H1 (cell line): Measurements from ENCODE around the gene IPO11. TPM values are rescaled to one million over a fixed set of nuclear protein-coding genes. Genes with fewer than 3 reads are reported as not detected.

Experiments used
- CTCF ChIA-PET: fragments of 300-600 bp; sonication (Branson Sonifier 250); formaldehyde crosslinking; loops from one replicate; lab custom pipeline; 2021; ENCODE audit not compliant: partially characterized antibody; lab: Charles Lee
- POLR2A ChIA-PET: fragments of 300-600 bp; sonication (Branson Sonifier 250); formaldehyde crosslinking; loops from one replicate; lab custom pipeline; 2021; ENCODE audit warnings: inconsistent platforms; ENCODE audit not compliant: partially characterized antibody; lab: Charles Lee
- DNase-seq, 2 experiments: peaks; one replicate each; pipeline versions ENCODE4 v3.0.0 to v3.0.0-alpha.2; 2010 to 2022; ENCODE audit warnings: low spot score in 2 of 2, low read depth in 1 of 2, mixed read lengths in 1 of 2
- FAIRE-seq: peaks from 2 replicates; lab custom pipeline; 2011; peaks lifted over from hg19 to GRCh38; lab: Jason Lieb, UNC
- H2AFZ ChIP-seq: 2 replicates; pipeline ENCODE4 v1.8.1; 2012; ENCODE audit warnings: low read length, inconsistent platforms
- H2AK5ac ChIP-seq: 2 replicates; pipeline ENCODE4 v1.6.1; 2013; ENCODE audit warnings: low read depth, low read length
- H2BK120ac ChIP-seq: replicated peaks from 2 replicates; pipeline ENCODE3; 2013; ENCODE audit warnings: low read depth, low read length, inconsistent platforms
- H2BK12ac ChIP-seq: 2 replicates; pipeline ENCODE4 v1.6.1; 2013; ENCODE audit warnings: low read depth, low read length
- H2BK15ac ChIP-seq: 2 replicates; pipeline ENCODE4 v1.6.1; 2013; ENCODE audit warnings: low read length
- H2BK20ac ChIP-seq: 2 replicates; pipeline ENCODE4 v1.6.1; 2013; ENCODE audit warnings: low read length
- H2BK5ac ChIP-seq: 2 replicates; pipeline ENCODE4 v1.6.1; 2013; ENCODE audit warnings: low read depth, low read length
- H3K14ac ChIP-seq: 2 replicates; pipeline ENCODE4 v1.6.1; 2013; ENCODE audit warnings: inconsistent platforms; ENCODE audit not compliant: insufficient read length
- H3K18ac ChIP-seq: 2 replicates; pipeline ENCODE4 v1.6.1; 2013; ENCODE audit warnings: low read length; ENCODE audit errors: extremely low read depth
- H3K23ac ChIP-seq: 2 replicates; pipeline ENCODE4 v1.6.1; 2013; ENCODE audit warnings: inconsistent platforms; ENCODE audit not compliant: insufficient read length
- H3K23me2 ChIP-seq: 2 replicates; pipeline ENCODE4 v1.6.1; 2013; ENCODE audit warnings: low read depth, low read length
- H3K27ac ChIP-seq: 2 replicates; pipeline ENCODE4 v1.6.1; 2011; ENCODE audit warnings: low read depth, low read length, inconsistent platforms
- H3K27me3 ChIP-seq, 4 experiments: replicated peaks in 1 of 4; 1 replicate in 1 of 4; 2 replicates in 3 of 4; pipeline versions ENCODE4 v1.6.1 to v1.8.1; 2011 to 2013; ENCODE audit warnings: low read length in 3 of 4, mild to moderate bottlenecking in 3 of 4, inconsistent platforms in 2 of 4, mixed read lengths in 2 of 4, moderate library complexity in 1 of 4; ENCODE audit not compliant: control insufficient read depth in 3 of 4, insufficient read depth in 3 of 4; ENCODE audit errors: extremely low read depth in 1 of 4
- H3K36me3 ChIP-seq, 4 experiments: 2 replicates each; pipeline versions ENCODE4 v1.6.1 to v1.8.1; 2011 to 2013; ENCODE audit warnings: mild to moderate bottlenecking in 4 of 4, low read length in 3 of 4, moderate library complexity in 2 of 4, control low read depth in 1 of 4, inconsistent platforms in 1 of 4; ENCODE audit not compliant: insufficient read depth in 4 of 4, control insufficient read depth in 2 of 4
- H3K4ac ChIP-seq: replicated peaks from 2 replicates; pipeline ENCODE3; 2013; ENCODE audit warnings: low read length, low read depth, mixed read lengths, inconsistent platforms; ENCODE audit not compliant: insufficient read length
- H3K4me1 ChIP-seq, 4 experiments: replicated peaks in 1 of 4; 1 replicate in 1 of 4; 2 replicates in 3 of 4; pipeline versions ENCODE4 v1.6.1 to v1.8.1; 2011 to 2013; ENCODE audit warnings: low read length in 3 of 4, inconsistent platforms in 2 of 4, mixed read lengths in 1 of 4; ENCODE audit not compliant: insufficient read depth in 4 of 4, control insufficient read depth in 3 of 4
- H3K4me2 ChIP-seq, 2 experiments: 2 replicates each; pipeline versions ENCODE4 v1.6.1 to v1.8.1; 2011 to 2013; ENCODE audit warnings: low read depth in 2 of 2, low read length in 2 of 2, control low read depth in 1 of 2, inconsistent platforms in 1 of 2, mild to moderate bottlenecking in 1 of 2; ENCODE audit not compliant: insufficient read depth in 1 of 2
- H3K4me3 ChIP-seq, 4 experiments: fragments of 200-600, 300-600 bp in 1 of 4; sonication (generic), shearing (Covaris generic), sonication (Bioruptor Twin) in 1 of 4; 2 replicates each; pipeline versions ENCODE4 v1.5.1 to v1.8.1; 2011 to 2016; ENCODE audit warnings: low read length in 4 of 4, low read depth in 3 of 4, control low read depth in 2 of 4, inconsistent platforms in 2 of 4, mild to moderate bottlenecking in 2 of 4, mixed read lengths in 1 of 4, moderate library complexity in 1 of 4; ENCODE audit not compliant: insufficient read depth in 2 of 4; ENCODE audit errors: extremely low read depth in 1 of 4
- H3K56ac ChIP-seq: replicated peaks from 2 replicates; pipeline ENCODE3; 2013; ENCODE audit warnings: low read depth, mild to moderate bottlenecking, mixed read lengths, low read length, inconsistent platforms; ENCODE audit not compliant: insufficient read length
- H3K79me1 ChIP-seq: 2 replicates; pipeline ENCODE4 v1.6.1; 2013; ENCODE audit warnings: low read depth, low read length, control low read depth
- H3K79me2 ChIP-seq, 2 experiments: 2 replicates each; pipeline versions ENCODE4 v1.6.1 to v1.8.1; 2012 to 2013; ENCODE audit warnings: low read length in 2 of 2, mild to moderate bottlenecking in 2 of 2, inconsistent platforms in 1 of 2; ENCODE audit not compliant: insufficient read depth in 2 of 2, control insufficient read depth in 1 of 2
- H3K9ac ChIP-seq, 4 experiments: replicated peaks in 1 of 4; 1 replicate in 1 of 4; 2 replicates in 3 of 4; pipeline versions ENCODE4 v1.6.1 to v1.8.1; 2011 to 2013; ENCODE audit warnings: low read depth in 3 of 4, low read length in 3 of 4, control low read depth in 2 of 4, mild to moderate bottlenecking in 2 of 4, moderate library complexity in 2 of 4, inconsistent platforms in 1 of 4; ENCODE audit errors: extremely low read depth in 1 of 4
- H3K9me3 ChIP-seq, 2 experiments: 2 replicates each; pipeline versions ENCODE4 v1.6.1 to v1.8.1; 2012 to 2013; ENCODE audit warnings: mild to moderate bottlenecking in 2 of 2, moderate library complexity in 2 of 2, control low read depth in 1 of 2, inconsistent platforms in 1 of 2, low read depth in 1 of 2, low read length in 1 of 2, mixed read lengths in 1 of 2; ENCODE audit not compliant: insufficient read depth in 2 of 2
- H4K20me1 ChIP-seq, 2 experiments: replicated peaks in 1 of 2; 2 replicates each; pipeline versions ENCODE3 to v1.8.1; 2011 to 2013; ENCODE audit warnings: inconsistent platforms in 2 of 2, low read length in 2 of 2, mild to moderate bottlenecking in 1 of 2; ENCODE audit not compliant: insufficient read depth in 2 of 2, control insufficient read depth in 1 of 2
- H4K5ac ChIP-seq: 2 replicates; pipeline ENCODE4 v1.6.1; 2013; ENCODE audit warnings: low read length, low read depth, mixed read lengths, inconsistent platforms; ENCODE audit not compliant: insufficient read length
- H4K8ac ChIP-seq: 2 replicates; pipeline ENCODE4 v1.8.0; 2013; ENCODE audit warnings: mild to moderate bottlenecking, moderate library complexity, low read length, inconsistent platforms; ENCODE audit not compliant: insufficient read depth; ENCODE audit errors: extremely low read depth
- H4K91ac ChIP-seq: replicated peaks from 2 replicates; pipeline ENCODE3; 2013; ENCODE audit warnings: low read length, mixed read lengths, inconsistent platforms; ENCODE audit not compliant: insufficient read length
- CHD2 ChIP-seq: IDR thresholded peaks from 2 replicates; pipeline ENCODE4 v1.6.1; 2012; ENCODE audit warnings: low read length, improper control_type of control experiment
- EP300 ChIP-seq, 2 experiments: IDR thresholded peaks; 1 replicate in 1 of 2; 2 replicates in 1 of 2; pipeline ENCODE4 v1.6.1; 2011 to 2012; ENCODE audit warnings: low read depth in 2 of 2, low read length in 2 of 2, mild to moderate bottlenecking in 2 of 2, borderline replicate concordance in 1 of 2, inconsistent platforms in 1 of 2, moderate library complexity in 1 of 2
- GTF2F1 ChIP-seq: IDR thresholded peaks from 2 replicates; pipeline ENCODE4 v1.6.1; 2012; ENCODE audit warnings: low read depth, low read length, improper control_type of control experiment, borderline replicate concordance
- JUND ChIP-seq: IDR thresholded peaks from 2 replicates; pipeline ENCODE4 v1.6.1; 2011; ENCODE audit warnings: mild to moderate bottlenecking, improper control_type of control experiment, low read length
- NANOG ChIP-seq: IDR thresholded peaks from 2 replicates; pipeline ENCODE4 v1.6.1; 2011; ENCODE audit warnings: low read length, low read depth, mild to moderate bottlenecking, inconsistent platforms; ENCODE audit not compliant: insufficient read depth, poor library complexity, severe bottlenecking
- POU5F1 ChIP-seq: IDR thresholded peaks from 2 replicates; pipeline ENCODE4 v1.6.1; 2011; ENCODE audit warnings: low read depth, mild to moderate bottlenecking, low read length, moderate library complexity
- SAP30 ChIP-seq: fragments of 300-600 bp; sonication (generic); IDR thresholded peaks from 2 replicates; pipeline ENCODE4 v1.7.1; 2012; ENCODE audit warnings: low read length, moderate library complexity, mild to moderate bottlenecking, inconsistent platforms; ENCODE audit not compliant: insufficient read depth, insufficient replicate concordance
- SIN3A ChIP-seq, 2 experiments: IDR thresholded peaks in 1 of 2; conservative IDR thresholded peaks in 1 of 2; 2 replicates each; pipeline ENCODE4 v1.6.1; 2011 to 2012; ENCODE audit warnings: low read length in 2 of 2, improper control_type of control experiment in 1 of 2, low read depth in 1 of 2, mild to moderate bottlenecking in 1 of 2
- WGBS, 2 experiments: shearing (Covaris generic) in 1 of 2; methylation state at CpG; one replicate each; pipeline versions ENCODE4 v1.1.6 to v1.1.7; 2013 to 2015; ENCODE audit warnings: low lambda C conversion rate in 2 of 2, mixed read lengths in 2 of 2, inconsistent platforms in 1 of 2, low coverage in 1 of 2, missing lambda C conversion rate in 1 of 2; ENCODE audit not compliant: insufficient replicate concordance in 2 of 2, insufficient coverage in 1 of 2, insufficient read length in 1 of 2; ENCODE audit errors: extremely low coverage in 1 of 2, missing lambda C conversion rate in 1 of 2; 5-methylcytosine and 5-hydroxymethylcytosine counted together
- polyA plus RNA-seq, 7 experiments: library from polyadenylated mRNA; depleted of rRNA in 3 of 7; stranded (reverse) in 5 of 7; unstranded in 2 of 7; fragments of >200 nt in 5 of 7; fragments of 200-250 nt in 2 of 7; gene quantifications; 1 replicate in 5 of 7; 2 replicates in 1 of 7; 4 replicates in 1 of 7; pipeline versions ENCODE4 v1.2.1 to v1.2.3, GENCODE V29; 2011 to 2013; ENCODE audit warnings: missing spikeins in 2 of 7, mixed read lengths in 2 of 7
- total RNA-seq: library from RNA; stranded (reverse); fragmentation: NEBNext Ultra II Directional; extraction: Animal tissue kit (Norgen Biotek cat#: 25700); gene quantifications from 2 replicates; pipeline ENCODE4 v1.2.1, GENCODE V29; 2021
- TF ChIP-seq, protein P1 (sequence below): IDR thresholded peaks from 2 replicates; pipeline ENCODE4 v1.6.1; 2012; ENCODE audit warnings: low read length, inconsistent platforms

Gene IPO11
- total and polyA plus RNA-seq, 2 of the 8 experiments (the other 6 are each of a cell fraction or from before 2014, with no cell fraction given): 23.6 to 64.4 TPM

DNA sequence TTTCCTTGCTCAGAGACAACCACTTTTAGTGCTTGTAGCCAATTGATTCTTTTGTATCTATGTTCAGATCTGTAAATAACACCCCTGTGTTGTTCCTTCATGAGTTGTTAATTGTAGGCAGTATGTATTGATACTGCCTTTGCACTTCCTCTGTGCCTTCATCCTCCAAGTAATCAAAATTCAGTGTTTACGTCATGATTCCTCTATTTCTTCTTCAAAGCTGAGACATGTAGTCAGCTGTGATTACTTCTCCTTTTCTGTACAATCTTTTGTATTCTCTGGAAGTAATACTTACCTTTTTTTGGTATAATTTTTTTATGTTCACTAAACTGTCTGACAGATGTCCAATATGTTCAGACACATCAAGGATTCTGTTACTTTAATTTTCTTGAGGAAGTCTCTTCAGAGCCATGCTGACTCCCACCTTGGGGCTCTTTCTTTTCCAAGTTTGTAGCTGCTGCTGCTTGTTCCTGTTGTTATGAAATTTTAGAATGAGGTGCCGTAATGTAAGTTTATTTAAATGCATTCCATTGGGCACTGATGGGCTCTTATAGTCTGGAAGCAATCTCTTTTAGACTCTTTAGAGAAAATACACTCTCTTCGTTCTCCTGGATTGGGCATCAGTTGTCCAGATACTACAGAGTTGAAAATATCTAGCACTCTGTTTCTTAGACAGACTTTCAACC lies 135.5 kb downstream of the IPO11 start:
- Histone ChIP-seq H3K4me3 (no peak overlapping the region), H3K79me2 (no peaks in the 10 kb centered on the region), H2AFZ (no peak overlapping the region), H3K23me2 (no peaks in the 10 kb centered on the region), H3K14ac (no peak overlapping the region), H3K23ac (no peak overlapping the region), H3K79me1 (no peaks in the 10 kb centered on the region), H3K4me1 (no peaks in the 10 kb centered on the region), H2BK15ac (no peak overlapping the region), H2BK12ac (no peak overlapping the region), H2BK5ac (no peak overlapping the region), H4K91ac (no peak overlapping the region), H2AK5ac (no peak overlapping the region), H3K9ac (no peak overlapping the region), H4K20me1 (no peaks in the 10 kb centered on the region), H3K4ac (no peak overlapping the region), H3K4me2 (no peak overlapping the region), H3K9me3 (no peaks in the 10 kb centered on the region), H3K27ac (no peak overlapping the region), H3K36me3 (peaks cover 0 to 8% (median 0%) of the 10 kb centered on the region in 4 experiments; a peak in 1 of 8 replicates), H4K8ac (no peak overlapping the region), H2BK20ac (no peak overlapping the region), H3K27me3 (peaks cover 0 to 1% (median 0%) of the 10 kb centered on the region in 4 experiments; a peak in 1 of 7 replicates), H3K18ac (no peak overlapping the region), H4K5ac (no peak overlapping the region), H2BK120ac (no peak overlapping the region), H3K56ac (no peak overlapping the region)
- FAIRE-seq (no peak), DNase-seq (no peak)
- POLR2A ChIA-PET: interaction anchor here (0.5 kb wide), 1 partner anchor 124 kb away, joined by 3 read pairs; no protein-coding TSS in a partner anchor
- 74% methylated on average over 3 of the region's 3 CpGs; no CpG with 5 or more reads in 1 of the 2 experiments for WGBS, 2 experiments
- CTCF ChIA-PET: interaction anchor here (0.6 to 0.8 kb wide), 2 partner anchors 20 to 231 kb away, joined by 3 read pairs; no protein-coding TSS in a partner anchor
- TF ChIP-seq EP300 (IDR thresholded peaks at IDR 0.05; ENCODE audit: borderline replicate concordance in 1 of 2, low read depth in 2 of 2, low read length in 2 of 2): no peak
- no peak for TF ChIP-seq POU5F1
- TF ChIP-seq SIN3A (conservative IDR thresholded peaks at IDR 0.05 in 1 of 2, IDR thresholded peaks at IDR 0.05 in 1 of 2; ENCODE audit: low read depth in 1 of 2, low read length in 2 of 2): no peak
- no peak for TF ChIP-seq CHD2
- no peak for TF ChIP-seq GTF2F1
- TF ChIP-seq, protein P1, sequence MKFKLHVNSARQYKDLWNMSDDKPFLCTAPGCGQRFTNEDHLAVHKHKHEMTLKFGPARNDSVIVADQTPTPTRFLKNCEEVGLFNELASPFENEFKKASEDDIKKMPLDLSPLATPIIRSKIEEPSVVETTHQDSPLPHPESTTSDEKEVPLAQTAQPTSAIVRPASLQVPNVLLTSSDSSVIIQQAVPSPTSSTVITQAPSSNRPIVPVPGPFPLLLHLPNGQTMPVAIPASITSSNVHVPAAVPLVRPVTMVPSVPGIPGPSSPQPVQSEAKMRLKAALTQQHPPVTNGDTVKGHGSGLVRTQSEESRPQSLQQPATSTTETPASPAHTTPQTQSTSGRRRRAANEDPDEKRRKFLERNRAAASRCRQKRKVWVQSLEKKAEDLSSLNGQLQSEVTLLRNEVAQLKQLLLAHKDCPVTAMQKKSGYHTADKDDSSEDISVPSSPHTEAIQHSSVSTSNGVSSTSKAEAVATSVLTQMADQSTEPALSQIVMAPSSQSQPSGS: no peak
- no peak for TF ChIP-seq NANOG
- no peak for TF ChIP-seq JUND
- no peak for TF ChIP-seq SAP30
